ENCODE data around the gene LPIN2.

- TF ChIP-seq CTCF (IDR thresholded peaks at IDR 0.05) (no peak), POLR2A (IDR thresholded peaks at IDR 0.05) (no peak)
Observed at GRCh38 chr18:3025544-3025943, 12.6 kb upstream of the LPIN2 start.

Measured in testis (tissue), 2 donors.